DMS79 treated with DMSO at 0.1 percent for 48 hours (cell line): ENCODE results near the gene WDR41.

Experiments used
- DNase-seq: peaks from one replicate; lab custom pipeline; 2025; lab: John Stamatoyannopoulos, UW

WDR41 gene

GRCh38 chr5:77448831-77449230 is 43.3 kb downstream of the WDR41 start:
- no peak for DNase-seq

- DNase-seq = no peak
Measured at GRCh38 chr5:77444356-77444755, 47.8 kb downstream of the WDR41 start.

DNA sequence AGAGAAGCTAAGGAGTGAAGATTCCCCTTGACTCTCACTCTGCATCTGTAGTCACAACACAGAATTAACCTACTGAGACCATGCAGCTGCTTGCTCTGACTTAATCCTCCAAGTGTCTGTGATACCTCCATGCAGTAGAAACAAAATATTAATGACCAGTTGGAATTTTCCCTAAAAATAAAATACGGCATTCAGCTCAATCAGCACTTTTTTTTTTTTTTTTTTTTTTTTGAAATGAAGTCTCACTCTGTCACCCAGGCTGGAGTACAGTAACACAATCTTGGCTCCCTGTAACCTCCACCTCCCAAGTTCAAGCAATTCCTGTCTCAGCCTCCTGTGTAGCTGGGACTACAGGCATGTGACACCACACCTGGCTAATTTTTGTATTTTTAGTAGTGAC is 48.4 kb downstream of the WDR41 start:
- DNase-seq = no peak

DNA sequence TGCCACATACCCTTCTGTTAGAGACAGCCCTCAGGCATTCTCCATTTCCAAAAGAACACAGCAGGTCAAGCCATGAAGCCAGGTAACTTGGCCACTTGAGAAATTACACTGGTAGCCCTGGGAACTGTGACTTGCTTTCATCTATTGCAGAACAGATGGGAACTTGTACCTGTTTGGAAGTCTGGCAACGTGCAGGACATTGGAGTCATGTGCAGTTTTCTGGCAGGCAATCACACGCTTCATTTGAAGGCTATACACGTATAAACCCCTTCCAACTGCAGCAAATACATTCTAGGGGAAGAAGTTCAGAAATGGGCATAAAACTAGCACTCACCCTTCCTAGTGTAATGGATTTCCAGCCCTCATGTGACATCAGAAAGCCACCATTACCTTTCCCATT is 54.0 kb downstream of the WDR41 start:
- DNase-seq = no peak

GRCh38 chr5:77437194-77437593 is 54.9 kb downstream of the WDR41 start:
- DNase-seq = no peak

GRCh38 chr5:77431719-77432118 is 60.4 kb downstream of the WDR41 start:
- DNase-seq = no peak

DNA sequence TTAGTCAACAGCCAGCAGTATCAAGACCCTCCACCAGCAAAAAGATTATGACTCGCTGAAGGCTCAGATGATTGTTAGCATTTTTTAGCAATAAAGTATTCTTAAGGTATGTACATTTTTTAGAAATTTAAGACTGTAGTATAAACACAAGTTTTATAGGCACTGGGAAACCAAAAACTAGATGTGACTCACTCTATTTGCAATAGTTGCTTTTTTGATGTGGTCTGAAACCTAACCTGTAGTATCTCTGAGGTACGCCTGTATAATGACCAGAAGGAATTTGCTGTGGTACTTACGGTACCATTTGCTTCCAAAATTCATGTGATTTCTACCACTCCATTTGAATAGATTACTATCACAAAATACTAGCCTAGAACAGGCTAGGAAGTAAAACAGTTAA is 60.8 kb downstream of the WDR41 start:
- no peak for DNase-seq

DNA sequence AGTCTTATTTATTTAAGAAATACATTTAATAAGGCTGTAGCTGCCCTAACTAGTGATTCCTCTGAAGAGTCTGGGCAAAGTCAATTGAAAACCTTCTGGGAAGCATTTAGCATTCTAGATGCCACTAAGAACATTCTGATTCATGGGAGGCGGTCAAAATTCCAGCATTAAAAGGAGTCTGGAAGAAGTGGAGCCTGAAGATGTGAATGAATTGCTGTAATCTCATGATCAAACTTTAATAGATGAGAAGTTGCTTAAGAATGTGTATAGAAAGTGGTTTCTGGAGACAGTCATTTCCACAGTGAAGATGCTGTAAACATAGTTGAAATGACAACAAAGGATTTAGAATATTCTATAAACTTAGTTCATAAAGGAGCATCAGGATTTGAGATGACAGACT is 61.4 kb downstream of the WDR41 start:
- DNase-seq = no peak

DNA sequence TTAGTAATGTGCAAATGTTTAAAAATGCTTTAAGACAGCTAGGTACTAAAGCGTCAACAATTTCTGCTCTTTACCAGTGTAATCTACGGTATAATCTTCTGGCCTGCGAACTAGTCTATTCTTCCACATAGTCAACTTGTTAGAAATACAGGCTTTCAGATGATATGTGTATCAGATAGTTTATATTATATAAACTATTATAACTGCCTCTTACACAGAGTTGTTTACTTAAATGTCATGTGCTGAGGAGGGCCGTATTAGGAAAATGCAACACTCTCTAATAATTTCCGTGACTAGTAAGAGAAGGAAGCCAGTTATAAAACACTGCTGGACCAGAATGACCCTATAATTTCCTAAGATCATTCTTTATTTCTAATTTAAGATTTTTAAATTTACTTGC is 63.6 kb downstream of the WDR41 start:
- DNase-seq = no peak

- no peak for DNase-seq
Measured at GRCh38 chr5:77427998-77428397, 64.1 kb downstream of the WDR41 start.

DNA sequence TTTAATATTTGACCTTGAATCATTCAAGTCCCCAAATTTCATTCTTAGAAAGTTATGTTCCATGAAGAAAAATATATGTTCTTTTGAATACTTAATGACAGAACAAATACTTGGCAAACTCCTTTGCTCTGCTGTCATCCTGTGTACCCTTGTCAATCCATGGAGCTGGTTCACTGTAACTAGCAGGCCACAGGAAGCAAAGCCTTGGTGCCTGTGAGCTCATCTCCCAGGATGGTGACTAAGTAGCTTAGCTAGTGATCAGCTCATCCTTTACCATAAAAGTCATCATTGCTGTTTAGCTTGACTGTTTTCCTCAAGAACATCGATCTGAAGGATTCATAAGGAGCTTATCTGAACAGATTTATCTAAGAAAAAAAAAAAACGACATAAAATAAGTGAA is 65.4 kb downstream of the WDR41 start:
- DNase-seq = no peak

- no peak for DNase-seq
Measured at GRCh38 chr5:77425998-77426659, 66.0 kb downstream of the WDR41 start.

GRCh38 chr5:77425420-77425819 is 66.7 kb downstream of the WDR41 start:
- no peak for DNase-seq

GRCh38 chr5:77424921-77425320 is 67.2 kb downstream of the WDR41 start:
- no peak for DNase-seq

- no peak for DNase-seq
Measured at GRCh38 chr5:77423022-77423750, 68.9 kb downstream of the WDR41 start.

GRCh38 chr5:77420940-77421339 is 71.2 kb downstream of the WDR41 start:
- no peak for DNase-seq

- no peak for DNase-seq
Measured at GRCh38 chr5:77419644-77420582, 72.2 kb downstream of the WDR41 start.

DNA sequence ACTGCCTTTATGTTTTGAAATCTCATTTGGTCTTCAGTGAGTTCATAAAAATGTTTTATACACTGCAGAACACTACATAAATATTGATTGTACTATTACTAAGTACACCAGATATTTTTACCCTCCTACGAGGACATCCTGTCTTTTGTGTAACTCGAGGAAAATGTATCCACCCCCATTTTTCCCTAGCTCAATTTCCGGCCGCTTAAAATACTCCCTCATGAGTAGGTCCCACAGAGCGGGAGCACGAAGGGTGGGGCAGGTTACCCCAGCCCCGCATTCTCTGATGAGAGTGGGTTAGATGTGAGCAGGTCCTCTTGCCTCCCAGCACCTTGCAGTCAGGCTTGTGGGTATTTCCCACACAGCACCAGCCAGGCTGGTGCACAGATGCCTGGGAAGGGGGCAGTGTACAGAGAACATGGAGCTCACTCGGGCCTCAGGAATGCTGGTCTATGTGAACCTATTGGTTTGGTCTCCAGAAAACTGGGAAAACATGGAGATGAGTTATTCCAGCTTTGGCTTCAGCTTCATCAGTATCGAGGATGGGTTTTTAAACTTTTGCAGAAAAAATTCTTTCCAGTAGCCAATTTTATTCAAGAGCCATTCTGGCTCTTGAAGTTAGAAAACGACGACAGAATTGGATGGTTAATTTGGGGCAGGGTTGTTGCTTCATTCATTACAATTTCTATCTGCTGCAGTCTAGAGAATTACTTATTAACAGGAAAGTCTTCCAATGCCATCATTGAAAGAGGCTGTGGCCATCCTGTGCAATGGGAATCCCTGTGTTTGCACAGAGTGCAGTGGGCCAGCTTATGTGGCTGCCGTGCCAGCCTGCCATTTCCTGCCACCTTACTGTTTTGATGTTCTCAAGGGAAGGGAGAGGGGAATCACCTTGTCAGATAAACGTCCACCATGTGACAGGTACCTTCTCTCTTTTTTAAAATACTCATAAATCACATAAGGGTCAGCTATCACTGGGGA is 73.2 kb downstream of the WDR41 start:
- no peak for DNase-seq

GRCh38 chr5:77418162-77418561 is 74.0 kb downstream of the WDR41 start:
- DNase-seq = no peak

- DNase-seq = no peak
Measured at GRCh38 chr5:77413049-77413448, 79.1 kb downstream of the WDR41 start.

DNA sequence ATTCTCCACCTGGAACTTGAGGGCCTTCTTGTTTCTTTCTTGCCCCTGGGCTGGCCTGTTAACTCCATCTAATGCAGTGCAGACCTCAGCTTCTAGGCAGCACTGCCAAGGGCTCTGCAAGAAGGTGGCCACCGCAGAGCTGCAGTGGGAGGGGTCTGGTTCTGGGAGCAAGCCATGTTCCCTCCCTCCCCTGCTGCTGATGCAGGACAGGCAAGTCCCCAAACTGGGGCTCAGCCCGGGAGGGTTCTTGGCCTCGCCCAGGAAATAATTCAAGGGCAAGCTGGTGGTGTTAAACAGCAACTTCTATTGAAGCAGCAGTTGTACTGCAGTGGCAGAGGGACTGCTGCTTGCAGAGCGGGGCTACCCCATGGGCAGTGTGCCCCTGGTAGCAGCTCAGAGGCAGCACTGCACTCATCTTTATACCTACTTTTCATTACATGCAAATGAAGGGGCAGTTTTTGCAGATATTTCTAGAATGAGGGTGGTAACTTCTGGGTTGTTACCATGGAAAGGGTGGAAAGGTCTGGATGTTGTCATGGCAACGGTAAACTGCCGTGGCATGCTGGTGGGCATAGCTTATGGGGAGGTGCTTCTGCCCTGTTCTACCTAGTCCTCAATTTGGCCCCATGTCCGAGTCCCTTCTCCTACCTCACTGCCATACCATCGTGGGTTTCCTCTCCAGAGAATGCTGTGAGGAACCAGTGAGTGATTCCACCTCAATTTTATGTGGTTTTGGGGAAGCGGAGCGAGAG is 82.1 kb downstream of the WDR41 start:
- no peak for DNase-seq
